Neural progenitor cell (in vitro differentiated cells): ENCODE measurements around the gene PTPN18. TPM values are rescaled to one million over a fixed set of nuclear protein-coding genes. Genes with fewer than 3 reads are reported as not detected.

Source experiments
- DNase-seq: peaks from one replicate; pipeline ENCODE4 v3.0.0-alpha.2; 2016; ENCODE audit warnings: low spot score
- H2AFZ ChIP-seq: fragments of 200-600 bp; sonication (generic); replicated peaks from 2 replicates; pipeline ENCODE4 v1.6.1; 2016; ENCODE audit warnings: antibody characterized with exemption
- H3F3A ChIP-seq: fragments of 200-600 bp; sonication (generic); 2 replicates; pipeline ENCODE4 v1.6.1; 2016; ENCODE audit warnings: antibody characterized with exemption, low read depth
- H3K27ac ChIP-seq: fragments of 200-600 bp; sonication (generic); 2 replicates; pipeline ENCODE4 v1.5.1; 2016; ENCODE audit warnings: mild to moderate bottlenecking
- H3K27me3 ChIP-seq: fragments of 200-600 bp; sonication (generic); 2 replicates; pipeline ENCODE4 v1.6.1; 2016; ENCODE audit warnings: mild to moderate bottlenecking, moderate library complexity
- H3K36me3 ChIP-seq: fragments of 200-600 bp; sonication (generic); 2 replicates; pipeline ENCODE4 v1.5.1; 2016
- H3K4me1 ChIP-seq: fragments of 200-600 bp; sonication (generic); 2 replicates; pipeline ENCODE4 v1.6.1; 2016; ENCODE audit warnings: mixed run types
- H3K4me2 ChIP-seq: fragments of 200-600 bp; sonication (generic); 2 replicates; pipeline ENCODE4 v1.6.1; 2016
- H3K4me3 ChIP-seq: fragments of 200-600 bp; sonication (generic); 2 replicates; pipeline ENCODE4 v1.5.1; 2016
- H3K79me2 ChIP-seq: fragments of 200-600 bp; sonication (generic); 2 replicates; pipeline ENCODE4 v1.6.1; 2016; ENCODE audit warnings: low read depth
- H3K9ac ChIP-seq: fragments of 200-600 bp; sonication (generic); 2 replicates; pipeline ENCODE4 v1.6.1; 2016
- H3K9me3 ChIP-seq: fragments of 200-600 bp; sonication (generic); 2 replicates; pipeline ENCODE4 v1.5.1; 2016; ENCODE audit warnings: low read depth
- H4K20me1 ChIP-seq: fragments of 200-600 bp; sonication (generic); 2 replicates; pipeline ENCODE4 v1.6.1; 2016; ENCODE audit warnings: low read depth
- H3K27ac Mint-ChIP-seq: 3 replicates; pipeline ENCODE4 v1.8.0; 2021; ENCODE audit warnings: mixed read lengths
- H3K27me3 Mint-ChIP-seq: 2 replicates; pipeline ENCODE4 v1.8.0; 2022; ENCODE audit warnings: low read depth, mild to moderate bottlenecking, inconsistent platforms, moderate library complexity, mixed read lengths; ENCODE audit not compliant: insufficient read depth
- H3K36me3 Mint-ChIP-seq: 3 replicates; pipeline ENCODE4 v1.8.0; 2021; ENCODE audit warnings: mixed read lengths
- H3K4me1 Mint-ChIP-seq: 3 replicates; pipeline ENCODE4 v1.8.0; 2021; ENCODE audit warnings: mixed read lengths
- H3K4me3 Mint-ChIP-seq: 3 replicates; pipeline ENCODE4 v1.8.0; 2021; ENCODE audit warnings: mild to moderate bottlenecking, moderate library complexity, mixed read lengths
- H3K9me3 Mint-ChIP-seq: 3 replicates; pipeline ENCODE4 v1.8.0; 2020; ENCODE audit warnings: mixed read lengths
- CTCF ChIP-seq: fragments of 200-600 bp; sonication (generic); IDR thresholded peaks from 2 replicates; pipeline ENCODE4 v1.5.1; 2017; ENCODE audit warnings: antibody characterized with exemption, mild to moderate bottlenecking
- EZH2 ChIP-seq: fragments of 200-600 bp; sonication (generic); IDR thresholded peaks from 2 replicates; pipeline ENCODE4 v1.6.1; 2017; ENCODE audit warnings: antibody characterized with exemption, mild to moderate bottlenecking, moderate library complexity
- EZH2phosphoT487 ChIP-seq: fragments of 200-600 bp; sonication (generic); IDR thresholded peaks from 2 replicates; pipeline ENCODE4 v1.6.1; 2017; ENCODE audit warnings: antibody characterized with exemption
- total RNA-seq: library from RNA; depleted of rRNA; stranded (reverse); fragments of >200 nt; gene quantifications from 2 replicates; pipeline ENCODE4 v1.2.3, GENCODE V29; 2015; ENCODE audit warnings: low replicate concordance

PTPN18 gene
- total RNA-seq, 1 donor from 2014 or later: 4.0 TPM

DNA sequence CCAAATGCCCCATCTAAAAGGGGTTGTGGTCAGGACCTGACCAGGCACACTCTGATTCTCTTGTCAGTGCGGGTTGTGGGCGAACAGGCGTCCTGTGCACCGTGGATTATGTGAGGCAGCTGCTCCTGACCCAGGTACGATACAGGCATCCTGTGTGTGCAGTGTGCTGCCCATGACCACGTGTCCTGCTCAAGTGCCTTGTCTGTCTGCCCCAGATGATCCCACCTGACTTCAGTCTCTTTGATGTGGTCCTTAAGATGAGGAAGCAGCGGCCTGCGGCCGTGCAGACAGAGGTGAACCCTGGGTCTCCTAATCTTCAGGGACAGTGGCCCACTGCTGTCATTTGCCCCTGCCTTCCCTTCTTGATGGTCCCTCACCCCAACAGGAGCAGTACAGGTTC is 14.6 kb downstream of the PTPN18 start:
- Histone ChIP-seq H3K9me3 (no peaks in the 10 kb centered on the region), H3K4me1 (peaks cover 4% of the 10 kb centered on the region), H3F3A (no peaks in the 10 kb centered on the region), H3K4me2 (no peak overlapping the region), H3K9ac (no peak overlapping the region), H2AFZ (no peak overlapping the region), H3K27ac (no peak overlapping the region), H3K36me3 (no peaks in the 10 kb centered on the region), H3K27me3 (no peaks in the 10 kb centered on the region), H3K79me2 (no peaks in the 10 kb centered on the region), H4K20me1 (no peaks in the 10 kb centered on the region), H3K4me3 (no peak overlapping the region)
- Mint-ChIP-seq H3K27ac (no peak overlapping the region), H3K36me3 (peaks cover 19% of the 10 kb centered on the region), H3K4me3 (no peak overlapping the region), H3K9me3 (peaks cover 5% of the 10 kb centered on the region), H3K4me1 (peaks cover 15% of the 10 kb centered on the region), H3K27me3 (no peaks in the 10 kb centered on the region)
- DNase-seq: no peak
- no peak for TF ChIP-seq EZH2phosphoT487
- TF ChIP-seq EZH2: no peak
- no peak for TF ChIP-seq CTCF

GRCh38 chr2:130371723-130372054 is 15.8 kb downstream of the PTPN18 start:
- TF ChIP-seq CTCF (no peak), EZH2phosphoT487 (no peak), EZH2 (no peak)
- peaks cover 5% of the 10 kb centered on the region for H3K9me3 Mint-ChIP-seq
- H3K4me1 Mint-ChIP-seq: peaks cover 15% of the 10 kb centered on the region
- no peak overlapping the region for H3K27ac Mint-ChIP-seq
- peak overlapping the region; percentile 64 for H3K4me3 ChIP-seq
- H3K36me3 ChIP-seq: no peaks in the 10 kb centered on the region
- H3K4me3 Mint-ChIP-seq: peak overlapping the region; percentile 90
- H4K20me1 ChIP-seq: no peaks in the 10 kb centered on the region
- H2AFZ ChIP-seq: peak overlapping the region; percentile 86
- no peak overlapping the region for H3K9ac ChIP-seq
- no peaks in the 10 kb centered on the region for H3F3A ChIP-seq
- DNase-seq: no peak
- H3K27me3 Mint-ChIP-seq: no peaks in the 10 kb centered on the region
- H3K4me2 ChIP-seq: peak overlapping the region; percentile 81
- H3K36me3 Mint-ChIP-seq: peaks cover 25% of the 10 kb centered on the region
- H3K27me3 ChIP-seq: no peaks in the 10 kb centered on the region
- no peak overlapping the region for H3K27ac ChIP-seq
- H3K9me3 ChIP-seq: no peaks in the 10 kb centered on the region
- H3K79me2 ChIP-seq: no peaks in the 10 kb centered on the region
- peaks cover 4% of the 10 kb centered on the region for H3K4me1 ChIP-seq

DNA sequence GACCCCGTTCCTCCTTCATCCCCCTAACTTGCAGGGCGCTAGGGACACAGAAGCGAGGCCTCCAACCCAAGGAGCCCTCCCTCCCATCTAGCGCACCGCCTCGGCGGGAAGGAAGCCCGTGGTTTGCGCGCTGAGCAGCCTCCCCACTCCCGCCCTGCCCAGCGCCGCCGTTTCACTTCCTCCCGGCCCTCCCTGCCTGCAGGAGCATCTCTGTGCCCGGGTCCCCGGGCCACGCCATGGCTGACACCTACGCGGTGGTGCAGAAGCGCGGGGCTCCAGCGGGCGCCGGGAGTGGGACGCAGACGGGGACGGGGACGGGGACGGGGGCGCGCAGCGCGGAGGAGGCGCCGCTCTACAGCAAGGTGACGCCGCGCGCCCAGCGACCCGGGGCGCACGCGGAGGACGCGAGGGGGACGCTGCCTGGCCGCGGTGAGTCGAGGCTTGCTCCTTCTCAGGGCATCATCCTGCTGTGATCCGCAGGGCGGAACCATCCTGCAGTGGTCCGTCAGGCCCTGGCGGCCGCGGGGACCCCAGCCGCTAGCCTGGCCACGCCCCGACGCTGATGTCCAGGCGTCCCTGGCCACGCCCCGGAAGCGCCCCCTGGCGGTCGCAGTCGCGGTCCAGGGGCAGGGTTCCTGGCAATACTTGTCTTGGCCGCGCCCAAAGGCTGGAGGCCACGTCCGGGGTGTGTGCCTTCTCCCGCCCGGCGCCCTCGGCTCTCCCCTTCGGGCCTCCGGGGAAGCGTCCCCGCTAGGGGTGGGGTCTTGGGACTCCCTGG is 16.4 kb downstream of the PTPN18 start:
- TF ChIP-seq EZH2 (no peak), CTCF (peak; percentile 91), EZH2phosphoT487 (no peak)
- H3K27me3 ChIP-seq: no peaks in the 10 kb centered on the region
- H3K9ac ChIP-seq: no peak overlapping the region
- no peaks in the 10 kb centered on the region for H3K36me3 ChIP-seq
- H3K4me2 ChIP-seq: peak overlapping the region; percentile 81
- peak overlapping the region; percentile 64 for H3K4me3 ChIP-seq
- no peaks in the 10 kb centered on the region for H4K20me1 ChIP-seq
- no peaks in the 10 kb centered on the region for H3K9me3 ChIP-seq
- H3K79me2 ChIP-seq: no peaks in the 10 kb centered on the region
- peaks cover 4% of the 10 kb centered on the region for H3K4me1 ChIP-seq
- Mint-ChIP-seq H3K9me3 (peaks cover 5% of the 10 kb centered on the region), H3K4me1 (peaks cover 15% of the 10 kb centered on the region), H3K27me3 (no peaks in the 10 kb centered on the region), H3K4me3 (peak overlapping the region; percentile 90), H3K27ac (no peak overlapping the region), H3K36me3 (peaks cover 25% of the 10 kb centered on the region)
- no peaks in the 10 kb centered on the region for H3F3A ChIP-seq
- peak; percentile 95 for DNase-seq
- H2AFZ ChIP-seq: peak overlapping the region; percentile 86
- H3K27ac ChIP-seq: no peak overlapping the region
